T-cell (primary cell): ENCODE data around the gene CREB3. TPM values are rescaled to one million over a fixed set of nuclear protein-coding genes. Genes with fewer than 3 reads are reported as not detected.
A peak's percentile ranks its signal among the peaks of the same experiment; 100 is the strongest.

ENCODE experiments used
- ATAC-seq, 4 experiments: fragments of 200-7000 bp in 3 of 4; fragments of 150-1000 bp in 1 of 4; cut with Tn5 transposase; replicated peaks in 1 of 4; 1 replicate in 3 of 4; 2 replicates in 1 of 4; pipeline ENCODE4 v1.10.0; 2021; ENCODE audit warnings: moderate library complexity in 3 of 4, mild to moderate bottlenecking in 2 of 4, moderate number of reproducible peaks in 1 of 4
- CTCF ChIA-PET, 2 donors: fragments of 300-600 bp; sonication (Branson Sonifier 250); formaldehyde crosslinking; loops; one replicate each; lab custom pipeline; 2022; ENCODE audit warnings: antibody characterized with exemption in 2 of 2; lab: Charles Lee
- POLR2A ChIA-PET, 2 donors: fragments of 300-600 bp; sonication (Branson Sonifier 250); formaldehyde crosslinking; loops; one replicate each; lab custom pipeline; 2022; ENCODE audit warnings: antibody characterized with exemption in 2 of 2; lab: Charles Lee
- DNase-seq, 35 experiments: peaks; one replicate each; pipeline versions ENCODE4 v3.0.0 to v3.0.0-alpha.2; 2013 to 2023
- H3K27ac ChIP-seq: one replicate; pipeline ENCODE4 v1.5.1; 2013; ENCODE audit warnings: low read length
- H3K27me3 ChIP-seq, 2 experiments: replicated peaks in 1 of 2; 1 replicate in 1 of 2; 2 replicates in 1 of 2; pipeline versions ENCODE4 v1.6.1 to v1.7.0; 2013; ENCODE audit warnings: low read length in 1 of 2, mixed read lengths in 1 of 2; ENCODE audit not compliant: control insufficient read depth in 2 of 2, insufficient read depth in 2 of 2; ENCODE audit errors: extremely low read depth in 1 of 2
- H3K36me3 ChIP-seq, 2 donors: 1 replicate in 1 of 2; 2 replicates in 1 of 2; pipeline versions ENCODE4 v1.6.1 to v1.7.0; 2013; ENCODE audit warnings: low read length in 1 of 2; ENCODE audit not compliant: control insufficient read depth in 2 of 2, insufficient read depth in 1 of 2; ENCODE audit errors: extremely low read depth in 1 of 2
- H3K4me1 ChIP-seq, 2 experiments: 1 replicate in 1 of 2; 2 replicates in 1 of 2; pipeline versions ENCODE4 v1.6.1 to v1.7.0; 2013; ENCODE audit warnings: low read length in 2 of 2, mixed read lengths in 1 of 2; ENCODE audit not compliant: insufficient read depth in 2 of 2, control insufficient read depth in 1 of 2; ENCODE audit errors: extremely low read depth in 1 of 2
- H3K4me3 ChIP-seq, 2 donors: 1 replicate in 1 of 2; 2 replicates in 1 of 2; pipeline versions ENCODE4 v1.5.1 to v1.7.0; 2013; ENCODE audit warnings: mild to moderate bottlenecking in 2 of 2, low read length in 1 of 2, moderate library complexity in 1 of 2; ENCODE audit not compliant: control insufficient read depth in 1 of 2; ENCODE audit errors: extremely low read depth in 1 of 2
- H3K9me3 ChIP-seq: 2 replicates; pipeline ENCODE4 v1.7.0; 2013
- H3K27ac Mint-ChIP-seq, 2 donors: one replicate each; pipeline ENCODE4 v1.8.0; 2020 to 2021; ENCODE audit warnings: mild to moderate bottlenecking in 2 of 2, mixed read lengths in 2 of 2
- H3K27me3 Mint-ChIP-seq, 2 donors: one replicate each; pipeline ENCODE4 v1.8.0; 2021 to 2022; ENCODE audit warnings: mixed read lengths in 2 of 2
- H3K36me3 Mint-ChIP-seq: one replicate; pipeline ENCODE4 v1.8.0; 2021; ENCODE audit warnings: mixed read lengths
- H3K4me1 Mint-ChIP-seq, 3 donors: one replicate each; pipeline ENCODE4 v1.8.0; 2020 to 2022; ENCODE audit warnings: mixed read lengths in 3 of 3, mild to moderate bottlenecking in 1 of 3
- H3K4me3 Mint-ChIP-seq, 3 donors: one replicate each; pipeline ENCODE4 v1.8.0; 2020 to 2022; ENCODE audit warnings: mild to moderate bottlenecking in 3 of 3, mixed read lengths in 3 of 3, moderate library complexity in 3 of 3
- H3K9me3 Mint-ChIP-seq, 3 donors: one replicate each; pipeline ENCODE4 v1.8.0; 2020 to 2022; ENCODE audit warnings: mixed read lengths in 3 of 3
- WGBS: methylation state at CpG from one replicate; pipeline ENCODE4 v1.1.5; 2013; ENCODE audit warnings: missing lambda C conversion rate; ENCODE audit not compliant: insufficient coverage; 5-methylcytosine and 5-hydroxymethylcytosine counted together
- total RNA-seq, 35 experiments: library from RNA in 6 of 35; stranded (reverse) in 6 of 35; fragments of 120-200 nt in 1 of 35; gene quantifications; one replicate each; pipeline versions ENCODE4 v1.2.1 to v1.2.4 and lab custom pipeline; 2013 to 2026

The CREB3 gene
- total RNA-seq, 5 donors from 2014 or later (not counting 1 experiment from before 2014, with no cell fraction given): 15.9 to 22.6 (median 19.3) TPM

DNA sequence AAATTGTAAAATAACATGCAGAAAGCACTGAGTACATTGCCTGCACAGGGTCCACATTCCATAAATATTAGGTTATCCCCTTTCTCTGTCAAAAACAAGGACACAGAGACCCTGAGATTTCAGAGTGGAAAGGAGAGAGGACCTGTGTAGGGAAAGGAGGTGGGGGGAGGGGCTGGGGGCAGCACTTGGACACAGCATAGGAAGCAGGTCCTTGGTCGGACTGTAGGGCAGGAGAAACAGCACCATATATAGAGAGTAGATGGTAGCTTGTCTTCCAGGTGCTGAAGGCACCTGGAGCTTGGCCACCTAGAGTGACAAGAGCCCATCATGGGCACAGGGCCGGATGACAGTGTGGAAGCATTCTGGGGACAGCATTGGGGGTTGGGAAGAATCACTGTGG lies 45.2 kb upstream of the CREB3 start:
- DNase-seq (no peak), ATAC-seq (no peak)
- Histone ChIP-seq H3K36me3 (no peaks in the 10 kb centered on the region), H3K27me3 (no peaks in the 10 kb centered on the region), H3K4me3 (no peak overlapping the region), H3K9me3 (no peaks in the 10 kb centered on the region), H3K4me1 (peaks cover 2 to 26% of the 10 kb centered on the region in 2 experiments), H3K27ac (no peak overlapping the region)
- Mint-ChIP-seq H3K27me3 (no peaks in the 10 kb centered on the region), H3K9me3 (no peaks in the 10 kb centered on the region), H3K4me3 (no peak overlapping the region), H3K36me3 (peaks cover 3% of the 10 kb centered on the region), H3K27ac (peak overlapping the region in 1 of 2 donors; percentile 85), H3K4me1 (peaks cover 23 to 28% (median 27%) of the 10 kb centered on the region in 3 donors)
- ChIA-PET POLR2A (no interaction called here), CTCF (interaction anchor here in 1 of 2 donors (1.4 kb wide), 1 partner anchor 9 kb away, joined by 4 read pairs; no protein-coding TSS in a partner anchor)
- WGBS: 100% methylated on average over 2 of the region's 2 CpGs

DNA sequence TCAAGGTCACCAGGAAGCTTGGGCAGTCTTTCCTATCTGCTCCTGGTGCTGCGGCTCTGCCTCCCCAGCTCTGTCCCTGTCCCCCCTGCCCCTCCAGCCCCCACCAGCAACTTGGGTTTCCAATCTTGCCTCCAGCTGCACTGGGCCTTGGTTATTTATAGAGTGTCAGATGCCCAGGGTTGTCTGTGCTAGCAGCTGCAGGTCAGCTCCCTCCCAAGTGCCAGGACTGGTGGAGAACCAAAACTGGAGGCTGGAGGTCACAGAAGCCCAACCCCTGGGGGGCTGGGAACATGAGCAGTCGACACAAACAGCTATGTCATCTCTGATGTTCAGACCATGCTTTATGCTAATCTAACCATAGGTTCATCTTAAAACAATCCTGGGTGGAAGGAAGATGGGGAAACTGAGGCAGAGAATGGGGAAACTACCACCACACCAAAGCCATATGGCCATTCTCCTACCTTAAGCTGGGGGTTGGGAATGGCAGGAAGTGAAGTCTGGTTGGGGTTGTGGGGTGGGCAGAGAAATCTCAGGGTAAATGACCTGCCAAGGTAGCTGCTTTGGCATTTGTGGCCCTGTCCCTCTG lies 44.4 kb upstream of the CREB3 start:
- WGBS: no CpG with 5 or more reads among the region's 2 CpGs
- no peaks in the 10 kb centered on the region for H3K27me3 Mint-ChIP-seq
- H3K36me3 Mint-ChIP-seq: no peaks in the 10 kb centered on the region
- H3K36me3 ChIP-seq: no peaks in the 10 kb centered on the region
- H3K27ac Mint-ChIP-seq: peak overlapping the region; percentile 39 to 85
- POLR2A ChIA-PET: no interaction called here
- no peak overlapping the region for H3K4me3 Mint-ChIP-seq
- H3K4me1 ChIP-seq: peaks cover 2 to 26% of the 10 kb centered on the region in 2 experiments
- H3K9me3 Mint-ChIP-seq: no peaks in the 10 kb centered on the region
- peaks cover 23 to 28% (median 27%) of the 10 kb centered on the region in 3 donors for H3K4me1 Mint-ChIP-seq
- no peak overlapping the region for H3K4me3 ChIP-seq
- CTCF ChIA-PET: interaction anchor here (0.6 to 1.4 kb wide), 2 partner anchors 9 to 40 kb away, joined by 3 to 4 read pairs; no protein-coding TSS in a partner anchor
- no peak overlapping the region for H3K27ac ChIP-seq
- H3K27me3 ChIP-seq: no peaks in the 10 kb centered on the region
- no peaks in the 10 kb centered on the region for H3K9me3 ChIP-seq
- no peak for ATAC-seq
- no peak for DNase-seq

DNA sequence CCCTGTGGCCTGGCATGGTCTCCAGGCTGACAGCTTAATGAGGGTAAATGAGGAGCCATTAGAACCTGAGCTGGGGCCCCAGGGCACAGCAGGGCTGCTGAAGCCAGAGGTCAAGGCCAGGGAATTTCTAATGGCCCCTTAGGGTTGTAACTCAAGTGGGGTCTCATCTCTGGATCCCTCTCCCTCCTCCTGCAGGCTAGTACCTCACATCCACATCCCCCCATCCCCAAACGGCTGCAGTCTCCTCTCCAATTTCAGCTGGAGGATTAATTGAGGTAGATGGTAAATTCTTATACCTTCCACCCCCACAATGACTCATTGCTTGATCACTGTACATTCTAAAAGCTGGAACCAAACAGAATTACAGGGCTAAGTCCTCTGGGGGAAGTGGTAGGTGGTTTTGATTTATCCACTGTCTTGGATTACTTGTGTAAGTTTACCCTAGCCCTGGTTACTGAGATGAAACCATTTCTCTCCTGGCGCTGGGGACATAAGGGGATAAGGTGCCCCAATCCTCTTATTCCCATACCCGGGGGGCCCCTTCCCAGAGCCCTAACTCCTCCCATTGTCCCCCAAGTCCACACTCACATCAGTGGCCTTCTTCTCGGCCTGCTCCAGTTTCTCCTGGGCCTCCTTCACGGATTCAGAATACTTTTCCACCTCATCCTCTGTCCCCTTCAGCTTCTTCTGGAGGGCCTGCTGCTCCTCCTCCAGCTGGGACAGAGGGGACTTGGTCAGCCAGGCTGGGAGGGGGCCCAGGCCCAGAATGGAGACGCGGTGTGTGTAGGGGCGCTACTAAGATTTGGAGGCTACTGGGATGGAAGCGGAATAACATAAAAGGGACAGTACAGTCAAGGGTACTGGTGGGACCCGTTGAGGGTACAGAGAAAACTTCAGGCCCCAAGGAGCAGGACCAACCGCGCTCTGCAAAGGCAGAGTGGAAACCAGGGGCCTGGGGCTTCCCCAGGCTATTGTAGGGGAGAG lies 43.6 kb upstream of the CREB3 start:
- H3K4me1 ChIP-seq: peaks cover 2 to 26% of the 10 kb centered on the region in 2 experiments
- no peaks in the 10 kb centered on the region for H3K9me3 Mint-ChIP-seq
- H3K4me3 ChIP-seq: no peak overlapping the region
- ChIA-PET CTCF (interaction anchor here (0.6 to 1.4 kb wide), 2 partner anchors 8 to 41 kb away, joined by 3 to 4 read pairs; no protein-coding TSS in a partner anchor), POLR2A (no interaction called here)
- no peaks in the 10 kb centered on the region for H3K36me3 Mint-ChIP-seq
- H3K27me3 Mint-ChIP-seq: no peaks in the 10 kb centered on the region
- peaks cover 23 to 28% (median 27%) of the 10 kb centered on the region in 3 donors for H3K4me1 Mint-ChIP-seq
- WGBS: 96% methylated on average over 10 of the region's 12 CpGs
- DNase-seq: peak in 1 of 35 experiments; percentile 11
- ATAC-seq: peak in 3 of 4 experiments; percentile 17 to 58 (median 42)
- H3K9me3 ChIP-seq: no peaks in the 10 kb centered on the region
- no peak overlapping the region for H3K27ac ChIP-seq
- H3K27ac Mint-ChIP-seq: peak overlapping the region; percentile 79 to 85
- H3K4me3 Mint-ChIP-seq: peak overlapping the region; percentile 61 to 77 (median 69)
- no peaks in the 10 kb centered on the region for H3K27me3 ChIP-seq
- no peaks in the 10 kb centered on the region for H3K36me3 ChIP-seq

DNA sequence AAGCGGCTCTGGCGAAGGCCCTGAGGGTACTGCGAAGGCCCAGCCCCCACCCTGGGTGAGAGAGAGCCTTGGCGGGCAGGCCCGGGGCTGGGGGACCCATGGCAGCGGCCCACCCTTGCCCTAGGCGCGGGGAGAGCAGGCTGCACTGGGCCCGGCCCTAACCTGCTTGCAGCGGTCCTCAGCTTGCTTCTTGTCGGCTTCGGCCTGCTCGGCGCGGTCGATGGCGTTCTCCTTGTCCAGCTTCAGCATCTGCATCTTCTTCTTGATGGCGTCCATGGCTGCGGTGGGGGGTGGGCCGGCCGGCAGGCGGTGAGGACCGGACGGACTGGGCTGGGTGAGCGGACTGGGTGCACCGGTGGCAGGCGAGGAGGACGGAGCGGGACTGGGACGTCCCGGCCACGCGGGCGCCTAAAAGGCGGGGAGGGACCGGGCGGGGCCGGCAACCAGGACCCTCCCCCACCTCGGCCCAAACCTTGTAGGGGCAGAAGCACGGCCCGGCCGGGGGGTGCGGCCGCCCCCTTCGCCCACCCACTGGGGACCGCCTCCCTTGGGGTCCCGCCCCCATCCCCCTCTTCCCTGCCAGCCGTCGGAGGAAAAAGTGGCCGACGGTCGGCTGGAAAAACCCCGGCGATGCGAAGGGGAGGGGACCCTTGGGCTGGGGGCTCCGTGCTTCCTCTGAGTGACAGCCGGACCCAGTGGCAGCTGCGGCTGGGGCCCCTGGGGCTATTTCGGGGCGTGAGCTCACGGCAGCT lies 42.7 kb upstream of the CREB3 start, which contains the start of gene TPM2:
Gene TPM2, minus strand, starts transcription at position 384 of the 752 bp plus-strand sequence. Its CDS starts 108 bp downstream, at position 276.
- 69% methylated on average over 32 of the region's 61 CpGs for WGBS
- POLR2A ChIA-PET: no interaction called here
- Mint-ChIP-seq H3K4me3 (peak within 1 kb of the TSS; percentile 82 to 87 (median 83)), H3K27ac (peak within 1 kb of the TSS; percentile 80 to 85), H3K27me3 (no peaks in the 10 kb centered on the region), H3K4me1 (peaks cover 23 to 28% (median 27%) of the 10 kb centered on the region in 3 donors), H3K36me3 (no peaks in the 10 kb centered on the region), H3K9me3 (no peaks in the 10 kb centered on the region)
- ATAC-seq: no peak
- Histone ChIP-seq H3K27me3 (no peaks in the 10 kb centered on the region), H3K4me3 (peak within 1 kb of the TSS; percentile 61 to 74), H3K4me1 (peaks cover 2 to 26% of the 10 kb centered on the region in 2 experiments), H3K36me3 (no peaks in the 10 kb centered on the region), H3K27ac (peak within 1 kb of the TSS; percentile 48), H3K9me3 (no peaks in the 10 kb centered on the region)
- DNase-seq: no peak
- CTCF ChIA-PET: interaction anchor here in 1 of 2 donors (0.6 to 1.3 kb wide), 4 partner anchors 12 to 52 kb away, joined by 3 read pairs; partner anchors contain the start of genes CCDC107 and RMRP

DNA sequence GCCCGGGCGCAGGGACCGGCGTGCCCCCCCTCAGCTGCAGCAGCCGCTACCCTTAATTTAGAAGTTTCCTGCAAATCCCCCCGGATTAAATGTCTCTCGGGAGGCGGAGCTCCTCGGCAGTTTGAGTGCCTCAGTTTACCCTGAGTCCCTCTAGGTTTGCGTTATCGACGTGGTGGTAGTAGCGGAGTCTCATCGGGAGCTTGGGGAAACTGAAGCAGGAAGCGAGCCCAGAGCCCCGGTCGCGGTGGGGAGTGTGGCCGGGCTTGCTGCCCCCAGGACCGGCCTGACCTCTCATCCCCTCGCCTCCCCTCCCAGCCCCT lies 42.2 kb upstream of the CREB3 start:
- Histone ChIP-seq H3K27ac (no peak overlapping the region), H3K27me3 (no peaks in the 10 kb centered on the region), H3K4me3 (peak overlapping the region; percentile 49 to 74), H3K36me3 (no peaks in the 10 kb centered on the region), H3K4me1 (peaks cover 2 to 26% of the 10 kb centered on the region in 2 experiments), H3K9me3 (no peaks in the 10 kb centered on the region)
- H3K36me3 Mint-ChIP-seq: no peaks in the 10 kb centered on the region
- peaks cover 23 to 28% (median 27%) of the 10 kb centered on the region in 3 donors for H3K4me1 Mint-ChIP-seq
- CTCF ChIA-PET: interaction anchor here in 1 of 2 donors (0.6 to 1.3 kb wide), 4 partner anchors 12 to 51 kb away, joined by 3 read pairs; partner anchors contain the start of genes CCDC107 and RMRP
- no peak overlapping the region for H3K27ac Mint-ChIP-seq
- peak in 2 of 35 experiments; percentile 7 to 22 for DNase-seq
- POLR2A ChIA-PET: no interaction called here
- peak overlapping the region; percentile 78 to 87 (median 82) for H3K4me3 Mint-ChIP-seq
- H3K9me3 Mint-ChIP-seq: no peaks in the 10 kb centered on the region
- ATAC-seq: peak in 1 of 4 experiments; percentile 18
- WGBS: 6% methylated on average over 17 of the region's 21 CpGs
- H3K27me3 Mint-ChIP-seq: no peaks in the 10 kb centered on the region
